GM18499 (cell line): ENCODE measurements around the gene PC.

Experiments used
- ATAC-seq: cut with Tn5 transposase; IDR thresholded peaks from one replicate; pipeline ENCODE4 v1.9.1; 2021; ENCODE audit warnings: moderate number of reproducible peaks; ENCODE audit not compliant: insufficient read depth, unreplicated experiment

PC gene

GRCh38 chr11:66914505-66914904 lies 43.7 kb downstream of the PC start:
- no peak for ATAC-seq

DNA sequence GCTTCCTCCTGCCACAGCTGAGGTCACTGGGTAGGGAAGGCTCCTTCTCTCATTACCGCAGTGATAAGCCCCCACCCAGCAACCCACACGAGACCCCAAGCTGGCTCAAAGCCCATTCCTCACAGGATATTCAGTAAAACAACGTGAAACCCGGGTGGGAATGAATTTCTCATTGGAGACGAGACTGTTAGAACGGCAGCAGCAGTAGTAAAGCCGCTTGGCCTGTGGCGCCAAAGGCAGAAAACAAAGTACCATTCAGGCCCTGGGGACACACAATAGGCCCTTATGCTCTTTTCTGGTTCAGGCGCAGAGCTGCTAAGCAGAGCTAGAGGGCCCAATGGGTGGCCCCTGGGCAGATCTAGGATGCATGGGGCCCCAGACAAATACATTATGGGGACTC lies 45.3 kb downstream of the PC start:
- ATAC-seq: no peak

DNA sequence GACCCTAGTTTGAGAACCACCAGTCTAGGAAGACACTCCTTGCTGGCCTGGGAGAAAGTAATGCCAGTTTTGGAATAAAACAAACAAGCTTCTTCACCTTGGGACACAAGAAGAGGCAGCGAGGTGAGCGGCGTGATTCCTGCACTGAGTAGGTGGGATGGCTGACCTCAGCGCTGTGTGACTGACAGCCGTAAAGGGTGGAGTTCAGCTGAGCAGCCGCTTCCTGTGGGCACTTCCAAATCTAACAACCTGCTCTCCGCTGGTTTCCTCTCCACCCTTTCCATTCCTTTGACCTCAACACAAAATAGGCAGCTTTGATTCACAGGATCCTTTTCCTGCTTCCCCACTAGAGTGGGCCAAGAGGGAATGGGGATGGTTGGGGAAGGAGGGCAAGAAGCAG lies 45.8 kb downstream of the PC start:
- no peak for ATAC-seq

DNA sequence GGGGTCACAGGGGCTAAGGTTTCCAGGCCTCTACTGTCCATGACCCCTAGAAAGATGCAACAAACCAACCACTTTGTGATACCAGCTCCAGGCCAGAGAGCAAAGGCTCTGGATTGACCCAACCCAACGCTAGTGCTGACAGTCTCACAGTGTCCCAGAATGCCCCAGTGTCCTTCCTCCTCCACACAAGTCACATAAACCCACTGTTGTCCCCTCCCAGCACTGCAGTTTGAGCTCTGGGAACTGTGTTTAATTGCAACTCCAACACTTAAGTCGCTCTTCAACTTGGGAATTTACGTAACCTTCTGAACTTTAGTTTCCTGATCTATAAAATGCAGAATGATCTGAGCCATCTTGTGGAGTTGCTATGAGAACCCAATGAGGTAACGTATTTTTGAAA lies 47.5 kb downstream of the PC start:
- no peak for ATAC-seq

- ATAC-seq: no peak
Observed at GRCh38 chr11:66910016-66910415, 48.2 kb downstream of the PC start.

DNA sequence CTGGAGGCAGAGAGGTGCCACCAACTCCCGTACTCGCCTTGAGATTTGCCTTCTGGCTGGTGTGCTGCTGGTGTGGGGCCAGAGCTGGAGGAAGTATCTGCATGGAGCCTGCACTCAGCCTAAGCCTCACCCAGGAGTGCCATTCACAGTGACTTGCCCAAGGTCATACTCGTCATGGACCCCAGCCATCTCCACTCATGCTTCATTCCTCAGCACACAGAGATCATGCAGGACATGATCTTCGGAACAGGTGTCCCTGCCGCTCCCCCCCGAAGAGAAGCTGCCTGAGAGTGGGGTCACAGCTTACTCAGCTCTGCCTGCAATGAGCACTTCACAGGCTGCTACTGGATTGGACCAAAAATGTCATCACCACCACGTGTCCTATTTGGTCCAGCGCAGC lies 49.0 kb downstream of the PC start:
- no peak for ATAC-seq

DNA sequence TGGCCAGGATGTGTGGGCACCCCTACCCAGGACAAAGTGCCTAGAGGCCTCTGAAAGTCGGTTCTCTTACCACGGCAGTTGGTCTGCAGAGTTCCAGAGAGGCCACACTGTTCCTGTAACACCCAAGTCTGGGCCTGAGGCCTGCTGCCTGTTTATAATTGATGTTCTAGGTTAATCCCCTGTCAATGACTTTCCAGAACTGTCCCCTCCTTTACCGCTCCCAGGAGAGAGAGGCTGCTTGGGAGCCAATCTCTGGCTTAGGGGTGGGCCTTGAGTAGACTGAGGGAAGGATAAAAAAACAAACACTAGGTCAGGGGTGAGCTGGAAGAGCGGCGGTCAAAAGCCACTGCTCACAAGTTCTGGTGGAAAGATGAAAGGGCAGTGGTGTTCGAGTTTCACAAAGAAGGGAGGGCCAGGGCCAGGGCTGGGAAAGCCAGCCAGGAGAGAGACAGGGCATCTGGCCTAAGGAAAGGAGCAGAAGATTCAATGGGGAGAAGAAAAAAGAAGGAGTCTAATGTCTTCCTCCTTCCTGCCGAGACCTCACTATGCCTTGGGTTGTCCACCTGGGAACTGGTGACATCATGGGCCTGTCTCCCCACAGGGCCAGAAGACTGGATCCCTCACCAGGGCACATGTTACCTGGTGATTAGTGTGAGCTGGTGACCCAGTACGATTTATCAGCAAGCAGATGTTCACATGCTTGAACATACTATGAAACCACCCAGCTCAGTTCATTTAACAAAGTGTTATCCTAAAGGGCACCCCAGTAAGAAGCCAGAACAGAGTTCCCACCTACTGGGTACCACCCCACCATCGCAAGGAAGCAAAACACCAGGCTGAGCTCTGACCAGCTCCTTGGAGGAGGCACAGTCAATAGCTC lies 50.2 kb downstream of the PC start:
- ATAC-seq: no peak

GRCh38 chr11:66906061-66906733 lies 52.0 kb downstream of the PC start:
- no peak for ATAC-seq

- ATAC-seq: no peak
Observed at GRCh38 chr11:66905631-66906030, 52.6 kb downstream of the PC start.

DNA sequence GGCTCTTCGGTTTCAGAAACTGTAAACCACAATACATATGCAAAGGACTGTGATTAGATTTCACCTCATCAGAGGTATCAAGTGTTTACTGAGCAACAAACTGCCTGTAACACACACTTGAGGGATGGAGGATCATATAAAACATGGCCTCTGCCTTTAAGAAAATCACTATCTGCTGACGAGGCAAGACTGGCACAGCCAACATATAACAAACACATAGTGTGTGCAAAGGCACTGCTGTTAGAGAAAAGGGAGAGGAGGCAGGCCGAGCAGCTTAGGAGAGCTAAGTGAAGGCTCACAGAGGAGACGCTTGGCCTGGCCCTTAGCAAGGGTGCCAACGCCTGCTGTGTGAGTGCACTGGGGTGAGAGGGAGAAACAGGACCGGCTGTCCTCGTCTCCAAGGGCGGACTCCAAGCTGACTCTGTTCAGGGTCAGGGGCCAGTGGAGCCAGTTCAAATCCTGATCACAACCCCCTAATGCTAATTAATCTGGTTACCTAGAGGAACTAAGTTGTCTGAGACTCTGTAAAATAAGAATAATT lies 53.1 kb downstream of the PC start:
- no peak for ATAC-seq

GRCh38 chr11:66904561-66904960 lies 53.6 kb downstream of the PC start:
- ATAC-seq: no peak

GRCh38 chr11:66904055-66904454 lies 54.1 kb downstream of the PC start:
- ATAC-seq: no peak

DNA sequence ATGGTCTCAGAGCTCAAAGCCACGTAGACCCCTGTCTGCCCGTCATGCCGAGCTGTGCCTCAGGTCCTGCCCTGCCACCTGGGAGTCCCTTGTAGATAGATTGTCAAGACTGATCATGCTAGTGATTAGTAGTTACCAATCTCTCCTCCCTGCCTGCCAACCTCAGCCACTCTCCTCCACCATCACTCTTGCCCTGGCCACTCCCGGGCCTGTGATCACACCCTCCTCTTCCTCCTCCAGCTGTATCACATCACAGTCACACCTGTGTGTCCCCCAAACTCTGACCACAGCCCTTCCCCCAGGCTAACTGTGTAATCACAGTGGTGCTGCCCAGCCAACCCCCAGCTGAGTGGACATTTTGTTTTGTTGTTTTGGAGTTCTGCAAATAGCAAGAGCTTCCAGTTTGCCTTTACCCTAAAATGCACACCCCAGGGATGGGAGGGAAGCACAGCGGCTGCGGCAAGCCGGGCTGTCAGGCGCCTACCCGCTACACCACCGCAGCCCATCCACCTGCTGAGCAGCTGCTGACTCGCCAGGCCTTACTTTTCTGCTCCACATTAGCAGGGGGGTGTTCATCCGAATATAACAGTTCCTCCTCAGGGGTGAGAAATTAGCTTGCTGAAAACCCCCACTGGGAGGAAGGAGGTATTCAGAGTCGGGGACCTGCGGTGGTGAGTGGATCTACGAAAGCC lies 55.6 kb downstream of the PC start:
- ATAC-seq: no peak

GRCh38 chr11:66901964-66902390 lies 56.2 kb downstream of the PC start:
- no peak for ATAC-seq

GRCh38 chr11:66894141-66894540 lies 64.0 kb downstream of the PC start:
- ATAC-seq: no peak

GRCh38 chr11:66892911-66893310 lies 65.3 kb downstream of the PC start:
- ATAC-seq: no peak

DNA sequence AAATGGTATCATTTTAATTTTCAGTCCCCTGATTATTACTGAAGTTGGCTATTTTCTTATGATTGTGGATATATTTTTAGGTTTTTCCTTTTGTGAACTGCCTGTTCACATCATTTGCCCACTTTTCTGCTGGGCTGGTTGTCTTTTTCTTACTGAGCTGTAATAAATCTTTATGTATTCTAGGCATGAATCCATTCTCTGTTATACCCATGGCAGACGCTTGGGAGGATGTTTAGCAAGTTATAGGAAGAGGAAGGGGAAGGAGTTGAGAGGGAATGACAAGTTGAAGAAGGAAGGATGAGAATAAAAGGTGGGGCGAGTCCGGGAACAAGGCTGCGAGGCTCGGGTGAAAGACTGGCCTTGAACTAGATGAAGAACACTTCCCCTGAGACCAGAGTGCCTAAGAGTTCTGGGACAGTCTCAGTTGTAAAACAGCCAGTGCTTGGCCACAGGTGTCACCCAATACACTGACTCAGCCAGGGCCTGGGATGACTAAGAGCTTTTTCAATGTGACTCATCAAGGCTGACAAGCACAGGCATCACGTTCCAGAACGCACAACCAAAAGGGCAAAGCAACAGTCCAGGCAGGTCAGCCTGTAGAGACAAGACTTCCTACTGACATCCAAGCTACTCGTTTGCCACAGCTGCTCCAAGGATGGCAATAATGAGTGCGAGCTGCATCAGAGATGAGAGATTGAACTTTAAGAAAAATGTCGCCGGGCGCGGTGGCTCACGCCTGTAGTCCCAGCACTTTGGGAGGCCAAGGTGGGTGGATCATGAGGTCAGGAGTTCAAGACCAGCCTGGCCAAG lies 66.1 kb downstream of the PC start:
- ATAC-seq: peak; percentile 81

DNA sequence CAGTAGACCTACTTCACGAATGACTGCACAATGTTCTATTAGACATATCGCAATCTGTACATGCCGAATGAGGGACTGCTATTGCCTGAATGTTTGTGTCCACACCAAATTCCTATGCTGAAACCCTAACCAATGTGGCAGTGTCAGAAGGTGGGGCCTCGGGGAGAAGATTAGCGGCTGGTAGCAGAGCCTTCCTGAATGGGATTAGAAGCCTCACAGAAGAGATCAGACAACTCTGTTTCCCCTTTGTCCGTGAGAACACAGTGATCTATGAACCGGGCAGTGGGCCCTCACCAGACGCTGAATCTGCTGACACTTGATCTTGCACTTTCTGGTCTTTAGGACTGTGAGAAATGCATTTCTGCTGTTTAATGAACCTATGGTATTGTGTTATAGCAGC lies 68.2 kb downstream of the PC start:
- no peak for ATAC-seq

DNA sequence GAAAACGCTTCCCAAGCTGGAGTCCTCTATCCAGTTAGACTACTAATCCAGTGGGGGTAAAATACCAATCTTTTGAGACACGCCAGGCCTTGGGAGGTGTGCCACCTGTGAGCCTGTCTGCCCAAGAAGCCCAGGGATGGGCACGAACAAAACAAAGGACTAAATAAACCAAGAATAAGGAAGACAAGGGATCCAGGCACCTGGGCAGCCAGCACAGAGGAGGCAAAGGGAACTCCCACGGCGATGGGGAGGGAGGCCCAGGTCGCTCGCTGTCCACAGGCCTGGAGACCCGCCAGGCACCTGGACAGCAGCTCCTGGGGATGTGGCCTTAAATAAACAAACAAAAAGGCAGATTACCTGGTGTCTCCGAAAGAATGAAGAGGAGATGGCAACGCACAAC lies 69.9 kb downstream of the PC start:
- ATAC-seq: no peak

GRCh38 chr11:66887526-66887925 lies 70.7 kb downstream of the PC start:
- no peak for ATAC-seq
